ENCODE results near the gene PHF12. TPM values are rescaled to one million over a fixed set of nuclear protein-coding genes. Genes with fewer than 3 reads are reported as not detected.
"Not testable (repeated sequence)": the region's sequence is repeated elsewhere in the genome, so short reads cannot be mapped to it uniquely, and the experiment has no call there.

The PHF12 gene
- total RNA-seq, 1 experiment from 2014 or later: 16.7 TPM

- no peaks in the 10 kb centered on the region for H3K27me3 ChIP-seq (replicated peaks)
- no peak for DNase-seq (ENCODE audit: low read depth in 1 of 2, low spot score in 2 of 2)
- no peak overlapping the region for H3K4me3 ChIP-seq
- no peak overlapping the region for H3K27ac ChIP-seq
- no peaks in the 10 kb centered on the region for H3K9me3 ChIP-seq (replicated peaks)
- H3K36me3 ChIP-seq: peaks cover 13% of the 10 kb centered on the region
- 0 out of 2 replicates have a peak, but pooled peaks cover 5% of the 10 kb centered on the region for H3K4me1 ChIP-seq (replicated peaks)
These were observed 69.7 kb downstream of the PHF12 start for GRCh38 chr17:28881533-28882056.

GRCh38 chr17:28880572-28880945 lies 70.8 kb downstream of the PHF12 start:
- no peak overlapping the region for H3K4me3 ChIP-seq
- 0 out of 2 replicates have a peak, but pooled peaks cover 5% of the 10 kb centered on the region for H3K4me1 ChIP-seq (replicated peaks)
- no peaks in the 10 kb centered on the region for H3K9me3 ChIP-seq (replicated peaks)
- peaks cover 13% of the 10 kb centered on the region for H3K36me3 ChIP-seq
- H3K27ac ChIP-seq: no peak overlapping the region
- H3K27me3 ChIP-seq (replicated peaks): no peaks in the 10 kb centered on the region
- no peak for DNase-seq (ENCODE audit: low read depth in 1 of 2, low spot score in 2 of 2)

- Histone ChIP-seq H3K4me3 (no peak overlapping the region), H3K4me1 (replicated peaks) (0 out of 2 replicates have a peak, but pooled peaks cover 5% of the 10 kb centered on the region), H3K27me3 (replicated peaks) (no peaks in the 10 kb centered on the region), H3K36me3 (peaks cover 13% of the 10 kb centered on the region), H3K9me3 (replicated peaks) (no peaks in the 10 kb centered on the region), H3K27ac (no peak overlapping the region)
- no peak for DNase-seq (ENCODE audit: low read depth in 1 of 2, low spot score in 2 of 2)
These were observed 71.3 kb downstream of the PHF12 start for GRCh38 chr17:28879886-28880571.

- no peak for DNase-seq (ENCODE audit: low read depth in 1 of 2, low spot score in 2 of 2)
- Histone ChIP-seq H3K4me1 (replicated peaks) (0 out of 2 replicates have a peak, but pooled peaks cover 5% of the 10 kb centered on the region), H3K36me3 (peaks cover 13% of the 10 kb centered on the region), H3K9me3 (replicated peaks) (no peaks in the 10 kb centered on the region), H3K27me3 (replicated peaks) (no peaks in the 10 kb centered on the region), H3K27ac (no peak overlapping the region), H3K4me3 (no peak overlapping the region)
These were observed 72.3 kb downstream of the PHF12 start for GRCh38 chr17:28878981-28879380.

- 0 out of 2 replicates have a peak, but pooled peaks cover 5% of the 10 kb centered on the region for H3K4me1 ChIP-seq (replicated peaks)
- DNase-seq (ENCODE audit: low read depth in 1 of 2, low spot score in 2 of 2): no peak
- no peaks in the 10 kb centered on the region for H3K27me3 ChIP-seq (replicated peaks)
- no peak overlapping the region for H3K27ac ChIP-seq
- no peaks in the 10 kb centered on the region for H3K9me3 ChIP-seq (replicated peaks)
- H3K36me3 ChIP-seq: peaks cover 13% of the 10 kb centered on the region
- H3K4me3 ChIP-seq: no peak overlapping the region
These were observed 73.0 kb downstream of the PHF12 start for GRCh38 chr17:28878158-28878910.

GRCh38 chr17:28877150-28877711 lies 74.1 kb downstream of the PHF12 start:
- not testable (repeated sequence) for H3K4me3 ChIP-seq; H3K27ac ChIP-seq; DNase-seq (ENCODE audit: low read depth in 1 of 2, low spot score in 2 of 2); H3K27me3 ChIP-seq (replicated peaks); H3K4me1 ChIP-seq (replicated peaks); H3K9me3 ChIP-seq (replicated peaks); H3K36me3 ChIP-seq

GRCh38 chr17:28875848-28876550 lies 75.3 kb downstream of the PHF12 start:
- 0 out of 2 replicates have a peak, but pooled peaks cover 5% of the 10 kb centered on the region for H3K4me1 ChIP-seq (replicated peaks)
- H3K9me3 ChIP-seq (replicated peaks): no peaks in the 10 kb centered on the region
- no peaks in the 10 kb centered on the region for H3K27me3 ChIP-seq (replicated peaks)
- no peak for DNase-seq (ENCODE audit: low read depth in 1 of 2, low spot score in 2 of 2)
- H3K4me3 ChIP-seq: no peak overlapping the region
- H3K36me3 ChIP-seq: peaks cover 10% of the 10 kb centered on the region
- no peak overlapping the region for H3K27ac ChIP-seq

- 0 out of 2 replicates have a peak, but pooled peaks cover 5% of the 10 kb centered on the region for H3K4me1 ChIP-seq (replicated peaks)
These were observed 76.6 kb downstream of the PHF12 start for GRCh38 chr17:28874750-28875149.

GRCh38 chr17:28873839-28874238 lies 77.5 kb downstream of the PHF12 start:
- Histone ChIP-seq H3K27ac (no peak overlapping the region), H3K36me3 (no peaks in the 10 kb centered on the region), H3K4me3 (no peak overlapping the region), H3K9me3 (replicated peaks) (no peaks in the 10 kb centered on the region), H3K4me1 (replicated peaks) (0 out of 2 replicates have a peak, but pooled peaks cover 5% of the 10 kb centered on the region), H3K27me3 (replicated peaks) (no peaks in the 10 kb centered on the region)
- DNase-seq (ENCODE audit: low read depth in 1 of 2, low spot score in 2 of 2): no peak

More at GRCh38 chr17:28874750-28875149, 76.6 kb downstream of the PHF12 start:
- H3K27me3 ChIP-seq (replicated peaks): no peaks in the 10 kb centered on the region
- H3K27ac ChIP-seq: no peak overlapping the region
- H3K4me3 ChIP-seq: no peak overlapping the region
- no peaks in the 10 kb centered on the region for H3K36me3 ChIP-seq
- DNase-seq (ENCODE audit: low read depth in 1 of 2, low spot score in 2 of 2): no peak
- no peaks in the 10 kb centered on the region for H3K9me3 ChIP-seq (replicated peaks)

GRCh38 chr17:28871056-28871579 lies 80.2 kb downstream of the PHF12 start:
- Histone ChIP-seq H3K4me3 (no peak overlapping the region), H3K27ac (no peak overlapping the region), H3K27me3 (replicated peaks) (no peaks in the 10 kb centered on the region), H3K4me1 (replicated peaks) (peaks cover 2% of the 10 kb centered on the region), H3K36me3 (no peaks in the 10 kb centered on the region), H3K9me3 (replicated peaks) (no peaks in the 10 kb centered on the region)
- DNase-seq (ENCODE audit: low read depth in 1 of 2, low spot score in 2 of 2): no peak

GRCh38 chr17:28867276-28867675 lies 84.0 kb downstream of the PHF12 start:
- Histone ChIP-seq H3K27me3 (replicated peaks) (no peaks in the 10 kb centered on the region), H3K4me1 (replicated peaks) (peaks cover 13% of the 10 kb centered on the region), H3K4me3 (no peak overlapping the region), H3K9me3 (replicated peaks) (no peaks in the 10 kb centered on the region), H3K36me3 (no peaks in the 10 kb centered on the region; the same call in 1 of the 2 replicates), H3K27ac (no peak overlapping the region)
- no peak for DNase-seq (ENCODE audit: low read depth in 1 of 2, low spot score in 2 of 2)

- DNase-seq (ENCODE audit: low read depth in 1 of 2, low spot score in 2 of 2): peak in 1 of 2 experiments; percentile 51
- Histone ChIP-seq H3K27me3 (replicated peaks) (no peaks in the 10 kb centered on the region), H3K4me1 (replicated peaks) (peaks cover 13% of the 10 kb centered on the region), H3K9me3 (replicated peaks) (no peaks in the 10 kb centered on the region), H3K27ac (peak overlapping the region; percentile 22; the same call in 1 of the 2 replicates), H3K36me3 (peaks cover 5% of the 10 kb centered on the region; the same call in 1 of the 2 replicates), H3K4me3 (no peak overlapping the region)
These were observed 85.2 kb downstream of the PHF12 start for GRCh38 chr17:28865946-28866752.
